NT2/D1 (cell line): ENCODE results near the gene GIPC1.

Experiments
- SUZ12 ChIP-seq: IDR thresholded peaks from 2 replicates; pipeline ENCODE4 v1.6.1; 2011; ENCODE audit not compliant: insufficient read length, insufficient read depth; ENCODE audit errors: extremely low read depth
- YY1 ChIP-seq: IDR thresholded peaks from 2 replicates; pipeline ENCODE4 v1.6.1; 2011; ENCODE audit not compliant: insufficient read length, insufficient read depth
- ZNF274 ChIP-seq: IDR thresholded peaks from 2 replicates; pipeline ENCODE4 v1.6.1; 2011; ENCODE audit warnings: mild to moderate bottlenecking, low read depth, low read length

DNA sequence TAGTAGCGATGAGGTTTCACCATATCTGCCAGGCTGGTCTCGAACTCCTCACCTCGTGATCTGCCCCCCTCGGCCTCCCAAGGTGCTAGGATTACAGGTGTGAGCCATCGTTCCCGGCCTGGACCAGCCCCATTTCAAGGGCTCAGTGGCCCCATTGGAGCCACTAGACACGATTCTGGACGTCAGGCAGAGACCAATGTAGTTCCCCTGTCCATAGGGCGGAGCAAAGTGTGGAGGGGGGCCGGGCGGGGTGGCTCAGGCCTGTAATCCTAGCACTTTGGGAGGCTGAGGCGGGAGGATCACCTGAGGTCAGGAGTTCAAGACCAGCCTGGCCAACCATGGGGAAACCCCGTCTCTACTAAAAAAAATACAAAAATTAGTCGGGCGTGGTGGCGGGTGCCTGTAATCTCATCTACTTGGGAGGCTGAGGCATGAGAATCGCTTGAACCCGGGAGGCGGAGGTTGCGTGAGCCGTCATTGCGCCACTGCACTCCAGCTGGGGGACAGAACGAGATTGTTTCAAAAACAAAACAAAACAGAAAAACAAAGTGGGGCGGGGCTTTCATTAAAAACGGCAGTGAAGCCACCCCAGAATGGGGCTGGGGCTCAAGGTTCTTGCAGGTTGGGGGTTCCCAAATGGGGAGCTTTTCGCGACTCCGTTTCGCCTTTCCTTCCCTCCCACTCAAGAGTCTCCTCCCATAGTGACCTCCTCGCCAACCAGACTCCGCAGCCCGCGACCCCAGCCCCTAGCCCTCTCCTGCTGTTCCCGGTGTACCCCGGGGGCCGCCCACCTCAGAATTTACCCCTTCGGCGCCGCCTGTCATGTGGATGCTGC, 32.7 kb upstream of the GIPC1 start:
- no peak for TF ChIP-seq YY1
- no peak for TF ChIP-seq ZNF274
- TF ChIP-seq SUZ12 = no peak
